HEK293 (cell line): ENCODE measurements around the gene SCYGR1.
"Not testable (repeated sequence)": the region's sequence is repeated elsewhere in the genome, so short reads cannot be mapped to it uniquely, and the experiment has no call there.

Source experiments
- CTCF ChIA-PET: fragments of 350-600 bp; formaldehyde crosslinking; extraction: SDS; loops from one replicate; lab custom pipeline; 2021; ENCODE audit warnings: antibody characterized with exemption; lab: Yijun Ruan, JAX
- POLR2A ChIA-PET: fragments of 300-600 bp; formaldehyde crosslinking; extraction: SDS; loops from one replicate; lab custom pipeline; 2020; ENCODE audit warnings: antibody characterized with exemption, inconsistent platforms; lab: Yijun Ruan, JAX
- H3K27ac ChIP-seq: fragments of 200-500 bp; sonication (Bioruptor generic); 2 replicates; pipeline ENCODE4 v1.5.1; 2014; ENCODE audit warnings: low read depth, low read length, control low read depth, inconsistent platforms; ENCODE audit errors: extremely low read depth
- H3K36me3 ChIP-seq, 2 experiments: fragments of 200-500 bp in 1 of 2; sonication (Bioruptor generic) in 1 of 2; 1 replicate in 1 of 2; 2 replicates in 1 of 2; pipeline ENCODE4 v1.5.1; 2014 to 2017; ENCODE audit warnings: inconsistent platforms in 2 of 2, low read length in 2 of 2; ENCODE audit not compliant: control insufficient read depth in 2 of 2, insufficient read depth in 1 of 2
- H3K4me1 ChIP-seq: fragments of 200-500 bp; sonication (Bioruptor generic); 2 replicates; pipeline ENCODE4 v1.5.1; 2014; ENCODE audit warnings: mild to moderate bottlenecking, low read length, inconsistent platforms; ENCODE audit not compliant: control insufficient read depth, insufficient read depth
- H3K4me3 ChIP-seq: 2 replicates; pipeline ENCODE4 v1.5.1; 2011; ENCODE audit warnings: low read depth, mild to moderate bottlenecking, control low read depth, low read length, moderate library complexity
- H3K9me3 ChIP-seq: fragments of 200-500 bp; sonication (Bioruptor generic); 2 replicates; pipeline ENCODE4 v1.5.1; 2014; ENCODE audit warnings: low read depth, low read length, inconsistent platforms; ENCODE audit not compliant: control insufficient read depth, insufficient read depth
- GLI2 ChIP-seq: fragments of 450-650 bp; formaldehyde crosslinking; IDR thresholded peaks from 2 replicates; pipeline ENCODE4; 2017; ENCODE audit warnings: missing biosample characterization, missing genetic modification characterization, low read depth, borderline replicate concordance
- KLF1 ChIP-seq: fragments of 450-650 bp; formaldehyde crosslinking; IDR thresholded peaks from 2 replicates; pipeline ENCODE4 v1.5.1; 2016; ENCODE audit warnings: missing biosample characterization, missing genetic modification characterization
- SP2 ChIP-seq: fragments of 450-650 bp; formaldehyde crosslinking; IDR thresholded peaks from 2 replicates; pipeline ENCODE4 v1.5.1; 2016; ENCODE audit warnings: missing biosample characterization, missing genetic modification characterization
- TRIM28 ChIP-seq: IDR thresholded peaks from 2 replicates; pipeline ENCODE4 v1.6.1; 2011; ENCODE audit warnings: low read length, control low read depth, borderline replicate concordance
- ZBTB48 ChIP-seq: fragments of 450-650 bp; formaldehyde crosslinking; IDR thresholded peaks from 2 replicates; pipeline ENCODE4 v1.5.1; 2016; ENCODE audit warnings: missing biosample characterization, missing genetic modification characterization
- ZIC2 ChIP-seq: fragments of 450-650 bp; formaldehyde crosslinking; IDR thresholded peaks from 2 replicates; pipeline ENCODE4 v1.5.1; 2016; ENCODE audit warnings: missing biosample characterization, missing genetic modification characterization
- ZNF140 ChIP-seq: fragments of 450-650 bp; formaldehyde crosslinking; IDR thresholded peaks from 2 replicates; pipeline ENCODE4 v1.5.1; 2016; ENCODE audit warnings: missing biosample characterization, missing genetic modification characterization
- ZNF311 ChIP-seq: fragments of 450-650 bp; formaldehyde crosslinking; IDR thresholded peaks from 2 replicates; pipeline ENCODE4 v1.5.1; 2017; ENCODE audit warnings: missing biosample characterization, missing genetic modification characterization, borderline replicate concordance
- ZNF341 ChIP-seq: fragments of 450-650 bp; formaldehyde crosslinking; IDR thresholded peaks from 2 replicates; pipeline ENCODE4; 2016; ENCODE audit warnings: low read depth, missing biosample characterization, missing genetic modification characterization
- ZNF660 ChIP-seq: fragments of 450-650 bp; IDR thresholded peaks from 2 replicates; pipeline ENCODE4 v1.5.1; 2018; ENCODE audit warnings: missing biosample characterization, mild to moderate bottlenecking, missing genetic modification characterization
- ZNF747 ChIP-seq: fragments of 450-650 bp; formaldehyde crosslinking; IDR thresholded peaks from 2 replicates; pipeline ENCODE4 v1.5.1; 2016; ENCODE audit warnings: missing biosample characterization, missing genetic modification characterization
- ZSCAN23 ChIP-seq: fragments of 450-650 bp; formaldehyde crosslinking; IDR thresholded peaks from 2 replicates; pipeline ENCODE4 v1.5.1; 2016; ENCODE audit warnings: missing biosample characterization, missing genetic modification characterization
- TF ChIP-seq, protein P1 (sequence below): fragments of 450-650 bp; formaldehyde crosslinking; IDR thresholded peaks from 2 replicates; pipeline ENCODE4 v1.5.1; 2016; ENCODE audit warnings: missing biosample characterization, missing genetic modification characterization
- TF ChIP-seq, protein P2 (sequence below): fragments of 450-650 bp; formaldehyde crosslinking; IDR thresholded peaks from 2 replicates; pipeline ENCODE4 v1.5.1; 2016; ENCODE audit warnings: missing biosample characterization, missing genetic modification characterization, borderline replicate concordance
- TF ChIP-seq, protein P3 (sequence below): fragments of 450-650 bp; formaldehyde crosslinking; IDR thresholded peaks from 2 replicates; pipeline ENCODE4 v1.5.1; 2016; ENCODE audit warnings: missing biosample characterization, missing genetic modification characterization
- TF ChIP-seq, protein P4 (sequence below): fragments of 450-650 bp; formaldehyde crosslinking; IDR thresholded peaks from 2 replicates; pipeline ENCODE4; 2016; ENCODE audit warnings: missing biosample characterization, missing genetic modification characterization
- TF ChIP-seq, protein P5 (sequence below): fragments of 450-650 bp; formaldehyde crosslinking; IDR thresholded peaks from 2 replicates; pipeline ENCODE4 v1.5.0; 2017; ENCODE audit warnings: missing biosample characterization, missing genetic modification characterization, borderline replicate concordance

SCYGR1 gene

DNA sequence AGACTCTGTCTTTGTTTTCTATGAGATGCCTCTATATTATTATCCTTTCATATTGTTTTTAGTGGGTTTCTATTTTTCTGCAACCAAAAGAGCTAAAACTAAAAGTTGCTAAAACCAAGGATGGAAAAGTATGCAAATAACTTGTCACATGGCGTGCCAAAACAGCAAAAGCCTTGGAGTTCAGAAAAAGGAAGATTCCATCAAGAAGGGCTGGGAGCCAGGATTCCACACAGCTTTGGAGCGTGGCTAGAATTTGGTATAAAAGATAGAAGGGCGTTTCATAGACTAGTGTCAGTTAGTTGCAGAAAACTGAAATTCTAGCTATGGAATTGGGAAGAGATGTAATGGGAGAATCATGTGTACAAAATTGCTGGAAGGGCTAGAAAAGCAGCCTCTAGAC, 4.1 kb downstream of the SCYGR1 start:
- H3K27ac ChIP-seq = no peak overlapping the region
- no peak overlapping the region for H3K4me3 ChIP-seq
- ChIA-PET POLR2A (no interaction called here), CTCF (interaction anchor here (0.6 kb wide), 1 partner anchor 8 kb away, joined by 3 read pairs; no protein-coding TSS in a partner anchor)
- no peaks in the 10 kb centered on the region for H3K9me3 ChIP-seq
- no peaks in the 10 kb centered on the region for H3K36me3 ChIP-seq
- no peaks in the 10 kb centered on the region for H3K4me1 ChIP-seq
- no peak for TF ChIP-seq ZNF140
- no peak for TF ChIP-seq ZBTB48 (tag by site-specific recombination)
- TF ChIP-seq ZIC2 (tag by site-specific recombination) = no peak

DNA sequence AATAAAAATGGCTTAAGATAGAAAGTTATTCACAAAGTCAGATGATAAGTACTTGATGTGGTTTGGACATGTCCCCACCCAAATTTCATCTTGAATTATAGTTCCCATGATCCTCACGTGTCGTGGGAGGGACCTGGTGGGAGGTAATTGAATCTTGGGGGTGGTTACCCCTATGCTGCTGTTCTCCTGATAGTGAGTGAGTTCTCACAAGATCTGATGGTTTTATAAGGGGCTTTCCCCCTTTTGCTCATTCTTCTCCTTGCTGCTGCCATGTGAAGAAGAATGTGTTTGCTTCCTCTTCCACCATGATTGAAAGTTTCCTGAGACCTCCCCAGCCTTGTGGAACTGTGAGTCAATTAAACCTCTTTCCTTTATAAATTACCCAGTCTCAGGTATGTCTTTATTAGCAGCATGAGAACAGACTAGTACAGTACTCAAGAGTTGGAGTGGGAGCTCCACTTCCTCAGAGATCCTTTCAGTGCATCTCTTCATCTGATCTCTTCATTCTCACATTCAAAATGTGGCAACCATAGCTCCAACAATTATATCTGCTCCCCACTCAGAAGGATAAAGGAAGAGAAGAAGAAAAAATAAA, 5.4 kb downstream of the SCYGR1 start:
- H3K36me3 ChIP-seq, POLR2A ChIA-PET, H3K27ac ChIP-seq, H3K4me1 ChIP-seq, H3K9me3 ChIP-seq, H3K4me3 ChIP-seq: not testable (repeated sequence)
- CTCF ChIA-PET = interaction anchor here (1.1 to 1.6 kb wide), 2 partner anchors 18 to 252 kb away, joined by 3 read pairs; no protein-coding TSS in a partner anchor

DNA sequence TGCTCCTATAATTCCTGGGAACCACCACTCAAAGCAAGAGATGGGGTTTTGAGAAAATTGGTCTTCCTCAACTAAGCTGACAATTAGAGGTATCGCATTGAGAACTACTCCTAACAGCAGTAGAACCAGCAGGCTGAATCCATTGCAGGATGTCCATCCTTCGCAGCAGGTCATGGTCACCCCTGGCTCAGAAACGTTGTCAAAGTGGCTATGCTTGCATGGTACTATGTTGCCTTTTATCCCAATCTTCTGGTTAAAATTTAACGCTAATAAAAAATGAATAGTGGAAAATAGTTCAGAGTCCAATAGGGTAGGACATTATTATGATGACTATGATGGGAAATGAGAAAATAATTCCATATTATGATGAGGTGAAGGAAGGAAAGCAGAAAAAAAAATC, 8.7 kb downstream of the SCYGR1 start, which contains the start of gene TM4SF20:
TSS of gene TM4SF20 (minus strand) at position 212 of the 400 bp plus-strand sequence. CDS start at position 174, 38 bp downstream.
- TF ChIP-seq SP2 (tag by site-specific recombination) (no peak), ZNF747 (no peak)
- TF ChIP-seq, protein P1, sequence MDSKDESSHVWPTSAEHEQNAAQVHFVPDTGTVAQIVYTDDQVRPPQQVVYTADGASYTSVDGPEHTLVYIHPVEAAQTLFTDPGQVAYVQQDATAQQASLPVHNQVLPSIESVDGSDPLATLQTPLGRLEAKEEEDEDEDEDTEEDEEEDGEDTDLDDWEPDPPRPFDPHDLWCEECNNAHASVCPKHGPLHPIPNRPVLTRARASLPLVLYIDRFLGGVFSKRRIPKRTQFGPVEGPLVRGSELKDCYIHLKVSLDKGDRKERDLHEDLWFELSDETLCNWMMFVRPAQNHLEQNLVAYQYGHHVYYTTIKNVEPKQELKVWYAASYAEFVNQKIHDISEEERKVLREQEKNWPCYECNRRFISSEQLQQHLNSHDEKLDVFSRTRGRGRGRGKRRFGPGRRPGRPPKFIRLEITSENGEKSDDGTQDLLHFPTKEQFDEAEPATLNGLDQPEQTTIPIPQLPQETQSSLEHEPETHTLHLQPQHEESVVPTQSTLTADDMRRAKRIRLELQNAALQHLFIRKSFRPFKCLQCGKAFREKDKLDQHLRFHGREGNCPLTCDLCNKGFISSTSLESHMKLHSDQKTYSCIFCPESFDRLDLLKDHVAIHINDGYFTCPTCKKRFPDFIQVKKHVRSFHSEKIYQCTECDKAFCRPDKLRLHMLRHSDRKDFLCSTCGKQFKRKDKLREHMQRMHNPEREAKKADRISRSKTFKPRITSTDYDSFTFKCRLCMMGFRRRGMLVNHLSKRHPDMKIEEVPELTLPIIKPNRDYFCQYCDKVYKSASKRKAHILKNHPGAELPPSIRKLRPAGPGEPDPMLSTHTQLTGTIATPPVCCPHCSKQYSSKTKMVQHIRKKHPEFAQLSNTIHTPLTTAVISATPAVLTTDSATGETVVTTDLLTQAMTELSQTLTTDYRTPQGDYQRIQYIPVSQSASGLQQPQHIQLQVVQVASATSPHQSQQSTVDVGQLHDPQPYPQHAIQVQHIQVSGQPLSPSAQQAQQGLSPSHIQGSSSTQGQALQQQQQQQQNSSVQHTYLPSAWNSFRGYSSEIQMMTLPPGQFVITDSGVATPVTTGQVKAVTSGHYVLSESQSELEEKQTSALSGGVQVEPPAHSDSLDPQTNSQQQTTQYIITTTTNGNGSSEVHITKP (tag by site-specific recombination) = no peak
- TF ChIP-seq, protein P2, sequence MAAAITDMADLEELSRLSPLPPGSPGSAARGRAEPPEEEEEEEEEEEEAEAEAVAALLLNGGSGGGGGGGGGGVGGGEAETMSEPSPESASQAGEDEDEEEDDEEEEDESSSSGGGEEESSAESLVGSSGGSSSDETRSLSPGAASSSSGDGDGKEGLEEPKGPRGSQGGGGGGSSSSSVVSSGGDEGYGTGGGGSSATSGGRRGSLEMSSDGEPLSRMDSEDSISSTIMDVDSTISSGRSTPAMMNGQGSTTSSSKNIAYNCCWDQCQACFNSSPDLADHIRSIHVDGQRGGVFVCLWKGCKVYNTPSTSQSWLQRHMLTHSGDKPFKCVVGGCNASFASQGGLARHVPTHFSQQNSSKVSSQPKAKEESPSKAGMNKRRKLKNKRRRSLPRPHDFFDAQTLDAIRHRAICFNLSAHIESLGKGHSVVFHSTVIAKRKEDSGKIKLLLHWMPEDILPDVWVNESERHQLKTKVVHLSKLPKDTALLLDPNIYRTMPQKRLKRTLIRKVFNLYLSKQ (tag by site-specific recombination) = no peak
- TF ChIP-seq, protein P3, sequence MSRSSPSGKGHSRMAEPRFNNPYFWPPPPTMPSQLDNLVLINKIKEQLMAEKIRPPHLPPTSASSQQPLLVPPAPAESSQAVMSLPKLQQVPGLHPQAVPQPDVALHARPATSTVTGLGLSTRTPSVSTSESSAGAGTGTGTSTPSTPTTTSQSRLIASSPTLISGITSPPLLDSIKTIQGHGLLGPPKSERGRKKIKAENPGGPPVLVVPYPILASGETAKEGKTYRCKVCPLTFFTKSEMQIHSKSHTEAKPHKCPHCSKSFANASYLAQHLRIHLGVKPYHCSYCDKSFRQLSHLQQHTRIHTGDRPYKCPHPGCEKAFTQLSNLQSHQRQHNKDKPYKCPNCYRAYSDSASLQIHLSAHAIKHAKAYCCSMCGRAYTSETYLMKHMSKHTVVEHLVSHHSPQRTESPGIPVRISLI (tag by site-specific recombination) = no peak
- TF ChIP-seq, all 188 proteins: peak for 0
- H3K36me3 ChIP-seq = no peaks in the 10 kb centered on the region
- ChIA-PET CTCF (interaction anchor here (0.7 kb wide), 1 partner anchor 9 kb away, joined by 3 read pairs; no protein-coding TSS in a partner anchor), POLR2A (no interaction called here)
- no peaks in the 10 kb centered on the region for H3K9me3 ChIP-seq
- H3K27ac ChIP-seq = no peak within 1 kb of the TSS
- peaks cover 12% of the 10 kb centered on the region for H3K4me1 ChIP-seq
- H3K4me3 ChIP-seq = no peak within 1 kb of the TSS

DNA sequence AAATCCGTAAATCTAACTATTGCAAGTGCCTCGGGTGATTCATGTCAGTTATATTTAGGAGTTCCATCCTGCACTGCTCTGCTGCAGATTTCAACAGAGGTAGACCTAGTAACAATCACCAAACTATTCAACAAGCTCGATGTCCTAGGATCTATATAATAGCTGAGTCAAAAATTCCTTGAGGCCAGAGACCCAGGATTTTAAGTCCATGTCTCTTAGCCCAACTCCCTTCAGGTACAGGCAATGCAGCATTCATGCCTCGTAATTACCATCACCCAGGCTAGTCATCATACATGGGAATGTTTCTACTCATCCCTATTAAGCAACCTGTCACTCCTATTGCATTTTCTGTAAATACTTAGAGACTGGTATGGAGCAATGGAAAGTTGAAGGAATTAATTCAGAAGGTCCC, 9.4 kb downstream of the SCYGR1 start:
- CTCF ChIA-PET = interaction anchor here (0.6 to 2.1 kb wide), 4 partner anchors 12 to 509 kb away, joined by 3 to 9 read pairs (median 3); no protein-coding TSS in a partner anchor
- Histone ChIP-seq H3K27ac (no peak overlapping the region), H3K4me1 (peaks cover 12% of the 10 kb centered on the region)

More for the DNA sequence above, 9.4 kb downstream of the SCYGR1 start:
- Histone ChIP-seq H3K36me3 (no peaks in the 10 kb centered on the region), H3K9me3 (no peaks in the 10 kb centered on the region), H3K4me3 (no peak overlapping the region)
- POLR2A ChIA-PET = no interaction called here
- no peak for TF ChIP-seq TRIM28
- no peak for TF ChIP-seq GLI2 (tag by site-specific recombination)
- no peak for TF ChIP-seq KLF1 (tag by site-specific recombination)
- TF ChIP-seq, protein P4, sequence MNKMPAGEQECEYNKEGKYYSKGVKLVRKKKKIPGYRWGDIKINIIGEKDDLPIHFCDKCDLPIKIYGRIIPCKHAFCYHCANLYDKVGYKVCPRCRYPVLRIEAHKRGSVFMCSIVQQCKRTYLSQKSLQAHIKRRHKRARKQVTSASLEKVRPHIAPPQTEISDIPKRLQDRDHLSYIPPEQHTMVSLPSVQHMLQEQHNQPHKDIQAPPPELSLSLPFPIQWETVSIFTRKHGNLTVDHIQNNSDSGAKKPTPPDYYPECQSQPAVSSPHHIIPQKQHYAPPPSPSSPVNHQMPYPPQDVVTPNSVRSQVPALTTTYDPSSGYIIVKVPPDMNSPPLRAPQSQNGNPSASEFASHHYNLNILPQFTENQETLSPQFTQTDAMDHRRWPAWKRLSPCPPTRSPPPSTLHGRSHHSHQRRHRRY (tag by site-specific recombination) = no peak
- no peak for TF ChIP-seq ZNF311
- TF ChIP-seq ZNF660 = no peak
- TF ChIP-seq, protein P5, sequence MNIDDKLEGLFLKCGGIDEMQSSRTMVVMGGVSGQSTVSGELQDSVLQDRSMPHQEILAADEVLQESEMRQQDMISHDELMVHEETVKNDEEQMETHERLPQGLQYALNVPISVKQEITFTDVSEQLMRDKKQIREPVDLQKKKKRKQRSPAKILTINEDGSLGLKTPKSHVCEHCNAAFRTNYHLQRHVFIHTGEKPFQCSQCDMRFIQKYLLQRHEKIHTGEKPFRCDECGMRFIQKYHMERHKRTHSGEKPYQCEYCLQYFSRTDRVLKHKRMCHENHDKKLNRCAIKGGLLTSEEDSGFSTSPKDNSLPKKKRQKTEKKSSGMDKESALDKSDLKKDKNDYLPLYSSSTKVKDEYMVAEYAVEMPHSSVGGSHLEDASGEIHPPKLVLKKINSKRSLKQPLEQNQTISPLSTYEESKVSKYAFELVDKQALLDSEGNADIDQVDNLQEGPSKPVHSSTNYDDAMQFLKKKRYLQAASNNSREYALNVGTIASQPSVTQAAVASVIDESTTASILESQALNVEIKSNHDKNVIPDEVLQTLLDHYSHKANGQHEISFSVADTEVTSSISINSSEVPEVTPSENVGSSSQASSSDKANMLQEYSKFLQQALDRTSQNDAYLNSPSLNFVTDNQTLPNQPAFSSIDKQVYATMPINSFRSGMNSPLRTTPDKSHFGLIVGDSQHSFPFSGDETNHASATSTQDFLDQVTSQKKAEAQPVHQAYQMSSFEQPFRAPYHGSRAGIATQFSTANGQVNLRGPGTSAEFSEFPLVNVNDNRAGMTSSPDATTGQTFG = no peak
- no peak for TF ChIP-seq ZNF341 (tag by site-specific recombination)
- TF ChIP-seq ZSCAN23 (tag by site-specific recombination) = no peak
